GM19438 (cell line): ENCODE results near the gene YIPF2.
"Not testable (repeated sequence)": the region's sequence is repeated elsewhere in the genome, so short reads cannot be mapped to it uniquely, and the experiment has no call there.

Source experiments
- ATAC-seq: cut with Tn5 transposase; IDR thresholded peaks from one replicate; pipeline ENCODE4 v1.9.1; 2021; ENCODE audit warnings: low read depth; ENCODE audit not compliant: unreplicated experiment

The YIPF2 gene

DNA sequence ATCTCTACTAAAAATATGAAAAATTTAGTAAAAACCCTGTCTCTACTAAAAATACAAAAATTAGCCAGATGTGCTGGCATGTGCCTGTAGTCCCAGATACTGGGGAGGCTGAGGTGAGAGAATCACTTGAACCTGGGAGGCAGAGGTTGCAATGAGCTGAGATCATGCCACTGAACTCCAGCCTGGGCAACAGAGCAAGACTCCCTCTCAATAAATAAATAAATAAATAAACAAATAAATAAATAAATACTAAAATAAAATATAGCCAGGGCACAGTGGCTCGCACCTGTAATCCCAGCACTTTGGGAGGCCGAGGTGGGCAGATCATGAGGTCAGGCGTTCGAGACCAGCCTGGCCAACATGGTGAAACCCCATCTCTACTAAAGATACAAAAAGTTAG lies 15.0 kb upstream of the YIPF2 start:
- not testable (repeated sequence) for ATAC-seq

DNA sequence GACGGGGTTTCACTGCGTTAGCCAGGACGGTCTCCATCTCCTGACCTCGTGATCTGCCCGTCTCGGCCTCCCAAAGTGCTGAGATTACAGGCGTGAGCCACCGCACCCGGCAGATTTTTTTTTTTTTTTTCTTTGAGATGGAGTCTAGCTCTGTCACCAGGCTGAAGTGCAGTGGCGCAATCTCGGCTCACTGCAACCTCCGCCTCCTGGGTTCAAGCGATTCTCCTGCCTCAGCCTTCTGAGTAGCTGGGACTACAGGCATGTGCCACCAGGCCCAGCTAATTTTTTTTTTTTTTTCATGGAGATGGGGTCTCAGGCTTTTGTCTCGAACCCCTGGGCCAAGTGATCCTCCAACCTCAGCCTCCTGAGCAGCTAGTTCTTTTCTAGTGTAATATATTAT lies 13.2 kb upstream of the YIPF2 start:
- not testable (repeated sequence) for ATAC-seq

DNA sequence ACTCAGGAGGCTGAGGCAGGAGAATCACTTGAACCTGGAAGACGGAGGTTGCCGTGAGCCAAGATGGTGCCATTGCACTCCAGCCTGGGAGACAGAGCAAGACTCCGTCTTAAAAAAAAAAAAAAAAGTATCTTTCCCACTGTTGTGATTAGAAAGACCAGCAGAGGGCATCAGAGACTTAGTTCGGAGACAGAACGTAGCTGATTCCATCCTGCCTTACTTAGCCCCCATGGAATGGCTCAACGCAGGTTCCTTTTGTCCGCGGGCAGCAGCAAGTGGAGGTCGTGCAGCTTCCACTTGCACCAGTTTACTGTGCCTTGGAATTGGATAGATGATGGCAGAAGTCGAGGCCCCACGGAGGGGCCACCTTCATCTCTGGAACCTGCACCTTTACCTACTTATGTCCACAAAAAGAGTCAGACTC lies 8.2 kb upstream of the YIPF2 start:
- ATAC-seq = no peak

GRCh38 chr19:10935371-10936059 lies 7.1 kb upstream of the YIPF2 start:
- no peak for ATAC-seq

DNA sequence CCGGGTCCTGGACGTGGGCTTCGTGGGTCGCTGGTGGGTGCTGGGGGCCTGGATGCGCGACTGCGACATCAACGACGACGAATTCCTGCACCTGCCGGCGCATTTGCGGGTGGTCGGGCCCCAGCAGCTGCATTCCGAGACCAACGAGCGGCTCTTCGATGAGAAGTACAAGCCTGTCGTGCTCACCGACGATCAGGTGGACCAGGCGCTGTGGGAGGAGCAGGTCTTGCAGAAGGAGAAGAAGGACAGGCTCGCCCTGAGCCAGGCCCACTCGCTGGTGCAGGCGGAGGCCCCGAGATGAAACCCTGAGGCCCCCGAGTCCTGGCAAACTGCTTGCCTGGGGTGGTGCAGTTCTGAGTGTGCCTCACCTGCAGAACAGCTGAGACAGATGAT lies 959 bp upstream of the YIPF2 start:
- no peak for ATAC-seq

GRCh38 chr19:10927730-10928562 lies 493 bp downstream of the YIPF2 start:
- ATAC-seq = peak; percentile 4

DNA sequence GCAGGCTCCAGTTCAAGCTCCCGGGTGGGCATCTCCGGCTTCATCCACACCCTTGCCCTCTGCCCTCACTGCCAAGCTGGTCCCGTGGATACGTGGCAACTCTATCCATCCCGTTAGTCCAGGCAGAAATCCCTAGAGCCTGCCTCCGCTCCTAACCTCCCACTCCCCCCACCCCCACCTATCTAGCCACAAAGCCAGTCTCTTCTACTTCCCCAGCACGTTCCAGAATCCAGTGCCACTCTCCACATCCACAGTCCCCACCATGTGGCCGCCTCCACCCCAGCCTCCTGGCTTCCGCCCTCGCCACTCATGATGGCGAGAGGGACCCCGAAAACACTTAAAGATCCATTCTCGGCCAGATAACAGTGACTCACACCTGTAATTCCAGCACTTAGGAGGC lies 3.8 kb downstream of the YIPF2 start:
- no peak for ATAC-seq

DNA sequence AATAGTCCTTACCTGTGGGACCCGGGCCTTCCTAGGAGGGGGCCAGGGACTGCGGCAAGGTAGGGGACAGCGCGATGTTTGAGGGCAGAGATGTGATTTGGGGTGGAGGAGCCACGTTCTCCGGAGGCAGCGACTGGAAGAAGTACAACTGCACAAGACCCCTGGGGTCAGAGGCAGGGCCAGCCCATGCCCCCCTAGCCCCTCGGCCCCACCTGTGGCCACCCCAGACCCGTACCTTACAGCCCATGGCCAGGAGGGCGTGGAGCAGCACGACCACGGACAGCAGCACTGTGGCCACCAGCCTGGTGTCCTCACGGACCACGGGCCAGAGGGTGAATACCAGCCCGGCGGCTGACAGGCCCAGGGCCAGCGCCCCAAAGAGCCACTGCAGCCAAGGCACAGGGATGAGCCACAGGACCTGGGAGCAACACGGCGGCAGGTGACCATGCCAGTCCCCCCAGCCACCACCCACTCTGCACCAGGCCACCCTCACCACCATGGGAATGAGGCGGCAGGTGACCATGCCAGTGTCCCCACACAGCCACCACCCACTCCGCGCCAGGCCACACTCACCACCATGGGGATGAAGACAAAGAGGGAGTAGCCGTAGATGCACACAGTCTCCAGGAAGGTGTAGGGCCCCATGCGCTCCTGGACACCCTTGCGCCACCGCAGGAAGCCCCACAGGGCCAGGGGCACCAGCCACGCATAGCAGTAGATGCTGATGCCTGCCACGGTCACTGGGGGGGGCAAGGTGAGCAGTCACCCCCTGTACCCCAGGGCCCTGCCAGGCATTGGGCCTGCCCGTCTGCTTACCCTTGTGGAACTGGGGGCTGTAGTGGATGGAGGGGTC lies 5.0 kb downstream of the YIPF2 start:
- ATAC-seq = no peak

GRCh38 chr19:10922638-10923014 lies 5.8 kb downstream of the YIPF2 start:
- ATAC-seq = no peak

GRCh38 chr19:10921910-10922637 lies 6.4 kb downstream of the YIPF2 start:
- no peak for ATAC-seq

DNA sequence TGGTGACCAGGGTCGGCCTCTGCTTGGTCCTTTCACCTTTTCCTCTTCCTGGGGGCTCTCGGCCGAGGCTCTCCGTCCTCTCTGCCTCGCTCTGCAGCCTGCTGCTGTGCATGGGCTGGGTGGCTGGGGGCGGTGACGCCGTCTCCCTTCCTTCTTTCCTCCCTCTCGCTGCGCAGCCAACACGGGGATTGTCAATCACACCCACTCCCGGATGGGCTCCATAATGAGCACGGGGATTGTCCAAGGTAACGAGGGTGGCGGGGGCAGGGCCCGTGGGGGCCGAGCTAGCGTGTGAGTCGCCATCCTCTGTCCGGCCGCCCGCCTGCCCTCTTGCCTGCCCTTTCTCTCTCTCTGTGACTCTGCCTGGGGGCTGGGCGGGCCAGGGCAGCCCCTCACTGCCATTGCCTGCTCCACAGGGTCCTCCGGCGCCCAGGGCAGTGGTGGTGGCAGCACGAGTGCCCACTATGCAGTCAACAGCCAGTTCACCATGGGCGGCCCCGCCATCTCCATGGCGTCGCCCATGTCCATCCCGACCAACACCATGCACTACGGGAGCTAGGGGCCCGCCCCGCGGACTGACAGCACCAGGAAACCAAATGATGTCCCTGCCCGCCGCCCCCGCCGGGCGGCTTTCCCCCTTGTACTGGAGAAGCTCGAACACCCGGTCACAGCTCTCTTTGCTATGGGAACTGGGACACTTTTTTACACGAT lies 7.1 kb downstream of the YIPF2 start:
- ATAC-seq = no peak

DNA sequence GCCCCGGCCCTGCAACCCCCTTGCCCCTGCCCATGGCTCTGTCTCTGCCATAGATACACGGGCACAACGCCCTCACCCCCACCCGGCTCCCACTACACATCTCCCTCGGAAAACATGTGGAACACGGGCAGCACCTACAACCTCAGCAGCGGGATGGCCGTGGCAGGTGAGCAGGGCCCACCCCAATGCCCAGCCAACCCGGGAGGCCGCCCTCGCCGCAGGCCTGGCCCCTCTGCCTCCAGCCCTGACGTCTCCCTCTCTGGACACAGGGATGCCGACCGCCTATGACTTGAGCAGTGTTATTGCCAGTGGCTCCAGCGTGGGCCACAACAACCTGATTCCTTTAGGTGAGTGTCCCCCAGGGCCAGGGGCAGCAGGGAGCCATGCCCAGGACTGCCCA lies 7.7 kb downstream of the YIPF2 start:
- ATAC-seq = no peak

DNA sequence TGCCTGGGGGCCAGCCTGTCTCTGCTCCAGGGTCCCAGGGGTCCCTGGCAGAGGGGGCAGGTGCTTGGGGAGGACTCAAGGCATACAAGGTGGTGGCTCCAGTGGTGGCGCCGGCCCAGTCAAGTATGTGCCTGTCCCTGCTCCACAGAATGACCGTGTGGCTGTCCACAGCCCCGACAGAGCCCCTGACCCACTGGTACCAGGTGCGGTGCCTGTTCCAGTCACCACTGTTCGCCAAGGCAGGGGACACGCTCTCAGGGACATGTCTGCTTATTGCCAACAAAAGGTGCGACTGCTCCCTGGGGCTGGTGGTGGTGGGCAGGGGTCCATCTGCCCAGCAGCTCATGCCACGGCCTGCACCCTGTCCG lies 8.2 kb downstream of the YIPF2 start:
- no peak for ATAC-seq

- no peak for ATAC-seq
Measured at GRCh38 chr19:10919352-10920287, 8.8 kb downstream of the YIPF2 start.

DNA sequence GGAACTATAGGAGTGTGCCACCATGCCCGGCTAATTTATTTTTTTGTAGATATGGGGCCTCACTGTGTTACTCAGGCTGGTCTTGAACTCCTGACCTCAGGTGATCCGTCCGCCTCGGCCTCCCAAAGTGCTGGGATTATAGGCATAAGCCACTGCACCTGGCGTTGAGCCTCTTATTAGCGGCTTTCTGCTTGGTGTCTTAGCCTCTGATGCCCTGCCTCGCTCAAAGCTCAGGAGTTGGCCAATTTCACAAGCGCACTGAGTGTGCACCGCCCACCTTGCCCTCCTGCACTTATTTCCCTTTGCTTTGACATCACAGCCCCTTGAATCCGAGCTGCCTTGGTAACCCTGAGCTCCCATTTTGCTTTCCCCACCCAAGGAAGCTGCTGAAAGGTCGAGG lies 10.1 kb downstream of the YIPF2 start:
- ATAC-seq = no peak

GRCh38 chr19:10916602-10917001 lies 11.8 kb downstream of the YIPF2 start:
- no peak for ATAC-seq

GRCh38 chr19:10915130-10916091 lies 13.0 kb downstream of the YIPF2 start:
- ATAC-seq = no peak
